Astrocyte (in vitro differentiated cells and primary cell): ENCODE results near the gene UQCRQ. TPM values are rescaled to one million over a fixed set of nuclear protein-coding genes. Genes with fewer than 3 reads are reported as not detected.
A peak's percentile ranks its signal among the peaks of the same experiment; 100 is the strongest.

Experiments
- DNase-seq: peaks from one replicate; pipeline ENCODE4 v3.0.0-alpha.2; 2010; ENCODE audit warnings: low read depth
- FAIRE-seq: peaks from 2 replicates; lab custom pipeline; 2011; peaks lifted over from hg19 to GRCh38; lab: Jason Lieb, UNC
- H2AFZ ChIP-seq: 2 replicates; pipeline ENCODE4 v1.6.0; 2012; ENCODE audit warnings: low read depth, low read length, inconsistent platforms
- H3K27ac ChIP-seq: 2 replicates; pipeline ENCODE4 v1.5.1; 2011; ENCODE audit warnings: low read depth, low read length, inconsistent platforms
- H3K27me3 ChIP-seq: 2 replicates; pipeline ENCODE4 v1.6.0; 2011; ENCODE audit warnings: low read length, inconsistent platforms; ENCODE audit not compliant: insufficient read depth
- H3K36me3 ChIP-seq: 2 replicates; pipeline ENCODE4 v1.5.1; 2011; ENCODE audit warnings: low read length, inconsistent platforms; ENCODE audit not compliant: insufficient read depth
- H3K4me1 ChIP-seq: 2 replicates; pipeline ENCODE4 v1.5.1; 2011; ENCODE audit warnings: low read length, inconsistent platforms; ENCODE audit not compliant: insufficient read depth
- H3K4me2 ChIP-seq: 2 replicates; pipeline ENCODE4 v1.6.0; 2012; ENCODE audit warnings: low read length, inconsistent platforms
- H3K4me3 ChIP-seq: 2 replicates; pipeline ENCODE4 v1.5.1; 2011; ENCODE audit warnings: low read depth, mild to moderate bottlenecking, low read length, inconsistent platforms; ENCODE audit not compliant: insufficient read depth
- H3K79me2 ChIP-seq: 2 replicates; pipeline ENCODE4 v1.6.0; 2012; ENCODE audit warnings: mild to moderate bottlenecking, low read length, inconsistent platforms; ENCODE audit not compliant: insufficient read depth
- H3K9ac ChIP-seq: 2 replicates; pipeline ENCODE4 v1.6.0; 2012; ENCODE audit warnings: mild to moderate bottlenecking, low read length, inconsistent platforms
- H3K9me3 ChIP-seq: 2 replicates; pipeline ENCODE4 v1.5.1; 2012; ENCODE audit warnings: low read depth, mild to moderate bottlenecking, low read length, inconsistent platforms; ENCODE audit not compliant: insufficient read depth
- H4K20me1 ChIP-seq: 2 replicates; pipeline ENCODE4 v1.6.0; 2012; ENCODE audit warnings: low read length, inconsistent platforms; ENCODE audit not compliant: insufficient read depth
- H3K27ac Mint-ChIP-seq: one replicate; pipeline ENCODE4 v1.8.0; 2021; ENCODE audit warnings: mild to moderate bottlenecking, mixed read lengths; ENCODE audit not compliant: unreplicated experiment
- H3K27me3 Mint-ChIP-seq: one replicate; pipeline ENCODE4 v1.8.0; 2021; ENCODE audit warnings: low read depth, mixed read lengths; ENCODE audit not compliant: unreplicated experiment
- H3K36me3 Mint-ChIP-seq: one replicate; pipeline ENCODE4 v1.8.0; 2021; ENCODE audit warnings: low read depth, mixed read lengths; ENCODE audit not compliant: unreplicated experiment
- H3K4me1 Mint-ChIP-seq: one replicate; pipeline ENCODE4 v1.8.0; 2021; ENCODE audit warnings: low read depth, mixed read lengths; ENCODE audit not compliant: unreplicated experiment
- H3K4me3 Mint-ChIP-seq: one replicate; pipeline ENCODE4 v1.8.0; 2021; ENCODE audit warnings: mild to moderate bottlenecking, moderate library complexity, mixed read lengths; ENCODE audit not compliant: unreplicated experiment
- H3K9me3 Mint-ChIP-seq: one replicate; pipeline ENCODE4 v1.8.0; 2021; ENCODE audit warnings: mild to moderate bottlenecking, mixed read lengths; ENCODE audit not compliant: unreplicated experiment
- EZH2 ChIP-seq: IDR thresholded peaks from 2 replicates; pipeline ENCODE4 v1.6.1; 2012; ENCODE audit warnings: mild to moderate bottlenecking, low read length, inconsistent platforms; ENCODE audit not compliant: insufficient read depth
- total RNA-seq: library from RNA; stranded (reverse); gene quantifications from 2 replicates; pipeline ENCODE4 v1.2.1, GENCODE V29; 2021
- TF ChIP-seq, protein P1 (sequence below): IDR thresholded peaks from 2 replicates; pipeline ENCODE4 v1.5.1; 2011; ENCODE audit warnings: low read depth, mild to moderate bottlenecking, inconsistent platforms, low read length, moderate library complexity; ENCODE audit not compliant: insufficient read depth

UQCRQ gene
- total RNA-seq, 1 donor from 2014 or later = 382 TPM

DNA sequence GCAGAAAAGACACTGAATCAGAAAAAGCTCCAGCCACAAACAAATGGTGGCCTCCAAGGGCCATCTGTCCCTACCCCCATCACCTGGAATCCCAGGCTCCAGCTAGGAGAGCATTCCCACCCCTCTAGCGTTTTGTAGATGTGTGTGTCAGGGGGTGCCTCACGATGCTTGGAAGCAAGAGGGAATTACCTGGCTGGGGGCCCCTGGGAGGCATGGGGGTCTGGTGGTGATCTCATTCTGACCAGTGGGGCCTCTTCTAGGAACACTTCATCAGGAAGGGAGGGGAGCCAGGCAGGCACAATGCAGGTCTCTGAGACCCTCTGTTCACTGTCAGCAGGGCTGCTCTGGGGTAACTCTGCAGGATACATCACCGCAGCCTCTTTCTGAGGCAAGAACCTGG, 42.0 kb upstream of the UQCRQ start:
- H3K36me3 Mint-ChIP-seq = peaks cover 15% of the 10 kb centered on the region
- Histone ChIP-seq H3K36me3 (no peaks in the 10 kb centered on the region), H3K27me3 (no peaks in the 10 kb centered on the region), H3K9ac (no peak overlapping the region), H3K4me1 (peaks cover 7% of the 10 kb centered on the region), H3K79me2 (no peaks in the 10 kb centered on the region), H4K20me1 (peaks cover 14% of the 10 kb centered on the region), H3K4me2 (no peak overlapping the region), H3K9me3 (no peaks in the 10 kb centered on the region), H3K4me3 (no peak overlapping the region), H3K27ac (no peak overlapping the region), H2AFZ (no peak overlapping the region)
- peaks cover 5% of the 10 kb centered on the region for H3K4me1 Mint-ChIP-seq
- no peak for DNase-seq
- TF ChIP-seq, protein P1, sequence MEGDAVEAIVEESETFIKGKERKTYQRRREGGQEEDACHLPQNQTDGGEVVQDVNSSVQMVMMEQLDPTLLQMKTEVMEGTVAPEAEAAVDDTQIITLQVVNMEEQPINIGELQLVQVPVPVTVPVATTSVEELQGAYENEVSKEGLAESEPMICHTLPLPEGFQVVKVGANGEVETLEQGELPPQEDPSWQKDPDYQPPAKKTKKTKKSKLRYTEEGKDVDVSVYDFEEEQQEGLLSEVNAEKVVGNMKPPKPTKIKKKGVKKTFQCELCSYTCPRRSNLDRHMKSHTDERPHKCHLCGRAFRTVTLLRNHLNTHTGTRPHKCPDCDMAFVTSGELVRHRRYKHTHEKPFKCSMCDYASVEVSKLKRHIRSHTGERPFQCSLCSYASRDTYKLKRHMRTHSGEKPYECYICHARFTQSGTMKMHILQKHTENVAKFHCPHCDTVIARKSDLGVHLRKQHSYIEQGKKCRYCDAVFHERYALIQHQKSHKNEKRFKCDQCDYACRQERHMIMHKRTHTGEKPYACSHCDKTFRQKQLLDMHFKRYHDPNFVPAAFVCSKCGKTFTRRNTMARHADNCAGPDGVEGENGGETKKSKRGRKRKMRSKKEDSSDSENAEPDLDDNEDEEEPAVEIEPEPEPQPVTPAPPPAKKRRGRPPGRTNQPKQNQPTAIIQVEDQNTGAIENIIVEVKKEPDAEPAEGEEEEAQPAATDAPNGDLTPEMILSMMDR = no peak
- no peak for TF ChIP-seq EZH2
- H3K4me3 Mint-ChIP-seq = no peak overlapping the region
- H3K9me3 Mint-ChIP-seq = no peaks in the 10 kb centered on the region
- no peak for FAIRE-seq
- peaks cover 32% of the 10 kb centered on the region for H3K27me3 Mint-ChIP-seq
- H3K27ac Mint-ChIP-seq = no peak overlapping the region

DNA sequence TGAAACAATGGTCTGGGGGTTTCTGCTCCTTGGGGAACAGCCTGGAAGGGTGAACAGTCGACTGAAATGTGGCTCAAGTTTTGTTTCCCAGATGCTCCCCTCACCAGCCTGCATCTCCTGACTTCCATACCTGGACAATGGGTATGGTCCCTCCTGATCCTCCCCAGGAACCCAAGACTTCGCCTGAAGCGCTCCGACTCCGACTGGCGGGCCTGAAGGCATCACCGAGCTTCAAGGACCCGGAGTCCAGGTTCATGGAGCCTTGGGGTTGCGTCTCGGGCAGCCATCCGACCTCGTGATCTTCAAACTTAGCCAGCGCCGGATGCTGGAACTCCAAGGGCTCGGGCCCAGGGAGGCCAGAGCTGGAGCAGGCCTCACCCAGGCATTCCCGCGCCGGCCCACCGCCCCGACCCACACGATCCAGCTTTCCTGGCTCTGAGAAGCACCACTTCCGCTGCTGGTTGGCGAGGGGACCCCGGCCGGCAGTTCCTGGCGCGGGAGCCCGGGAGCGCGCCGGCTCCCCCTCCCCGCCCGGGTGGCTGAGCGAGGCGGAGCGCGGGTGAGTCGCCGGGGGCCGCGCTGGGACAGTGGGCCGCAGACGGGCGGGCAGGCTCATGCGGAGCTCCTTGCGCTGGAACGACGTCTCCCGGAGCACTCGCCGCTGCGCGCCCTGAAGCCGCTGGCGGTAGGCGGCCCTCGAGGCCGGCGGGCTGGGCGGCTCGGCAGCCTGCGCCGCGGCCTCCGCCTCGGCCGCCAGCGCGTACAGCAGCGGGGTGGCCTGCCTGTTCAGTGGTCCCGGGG, 41.2 kb upstream of the UQCRQ start:
- H3K36me3 ChIP-seq = no peaks in the 10 kb centered on the region
- Mint-ChIP-seq H3K4me3 (no peak overlapping the region), H3K27me3 (peaks cover 31% of the 10 kb centered on the region), H3K4me1 (peaks cover 5% of the 10 kb centered on the region), H3K27ac (no peak overlapping the region), H3K36me3 (peaks cover 15% of the 10 kb centered on the region), H3K9me3 (no peaks in the 10 kb centered on the region)
- TF ChIP-seq EZH2 = no peak
- TF ChIP-seq, protein P1 = no peak
- H3K27ac ChIP-seq = no peak overlapping the region
- H3K79me2 ChIP-seq = no peaks in the 10 kb centered on the region
- FAIRE-seq (no peak), DNase-seq (no peak)
- H3K27me3 ChIP-seq = no peaks in the 10 kb centered on the region
- peak overlapping the region; percentile 21 for H3K9ac ChIP-seq
- peak overlapping the region; percentile 63 for H2AFZ ChIP-seq
- H3K4me1 ChIP-seq = peaks cover 7% of the 10 kb centered on the region
- H3K9me3 ChIP-seq = no peaks in the 10 kb centered on the region
- peak overlapping the region; percentile 22 for H3K4me3 ChIP-seq
- peaks cover 14% of the 10 kb centered on the region for H4K20me1 ChIP-seq
- H3K4me2 ChIP-seq = peak overlapping the region; percentile 77

DNA sequence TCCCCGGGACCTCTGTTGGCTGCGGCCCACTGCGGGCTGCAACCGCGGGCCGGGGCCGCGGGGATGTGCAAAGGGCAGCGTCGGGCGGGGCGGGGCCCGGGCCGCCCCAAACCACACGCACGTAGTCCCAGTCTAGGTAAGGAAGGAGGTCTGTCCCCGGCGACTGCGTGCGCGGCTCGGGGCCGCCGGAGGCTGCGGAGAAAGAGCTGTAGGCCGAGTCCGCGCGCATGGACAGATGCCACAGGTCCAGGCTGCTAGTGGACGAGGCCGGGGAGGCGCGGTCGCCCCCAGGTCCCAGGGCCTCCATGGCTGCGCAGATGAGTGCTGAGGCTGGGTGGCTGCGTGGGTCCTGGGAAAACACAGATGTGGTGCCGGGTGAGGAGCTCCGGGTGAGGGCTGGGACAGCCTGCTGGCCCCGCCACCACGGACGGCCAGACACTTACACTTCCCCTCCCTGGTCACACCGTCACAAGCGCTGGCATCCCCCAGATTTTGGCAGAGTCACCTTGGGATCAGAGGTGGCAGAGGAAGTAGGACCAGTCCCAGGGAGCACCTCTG, 40.5 kb upstream of the UQCRQ start:
- Mint-ChIP-seq H3K4me1 (peaks cover 5% of the 10 kb centered on the region), H3K27ac (no peak overlapping the region), H3K27me3 (peaks cover 31% of the 10 kb centered on the region), H3K4me3 (no peak overlapping the region), H3K9me3 (no peaks in the 10 kb centered on the region), H3K36me3 (peaks cover 15% of the 10 kb centered on the region)
- Histone ChIP-seq H3K27ac (no peak overlapping the region), H3K9ac (peak overlapping the region; percentile 21), H3K4me3 (peak overlapping the region; percentile 22), H3K27me3 (no peaks in the 10 kb centered on the region), H4K20me1 (peaks cover 14% of the 10 kb centered on the region), H3K36me3 (no peaks in the 10 kb centered on the region), H3K79me2 (no peaks in the 10 kb centered on the region), H3K9me3 (no peaks in the 10 kb centered on the region), H2AFZ (peak overlapping the region; percentile 63), H3K4me1 (peaks cover 7% of the 10 kb centered on the region), H3K4me2 (peak overlapping the region; percentile 77)
- no peak for DNase-seq
- no peak for TF ChIP-seq EZH2
- TF ChIP-seq, protein P1 = no peak
- no peak for FAIRE-seq
